Spleen (tissue), 11 donors: ENCODE data around the gene FLOT1. TPM values are rescaled to one million over a fixed set of nuclear protein-coding genes. Genes with fewer than 3 reads are reported as not detected.

Source experiments
- DNase-seq: peaks from one replicate; pipeline ENCODE4 v3.0.0-alpha.2; 2020
- H3K27ac ChIP-seq, 8 donors: fragments of 200-600 bp; sonication (generic) in 7 of 8; 1 replicate in 4 of 8; 2 replicates in 4 of 8; pipeline versions ENCODE4 v1.5.0 to v1.8.0; 2016 to 2021; ENCODE audit warnings: inconsistent platforms in 4 of 8, mild to moderate bottlenecking in 4 of 8, moderate library complexity in 1 of 8
- H3K27me3 ChIP-seq, 7 donors: fragments of 200-600 bp; sonication (generic) in 6 of 7; replicated peaks in 1 of 7; 1 replicate in 4 of 7; 2 replicates in 3 of 7; pipeline versions ENCODE4 v1.5.0 to v1.8.0; 2016 to 2021; ENCODE audit warnings: inconsistent platforms in 3 of 7, mild to moderate bottlenecking in 1 of 7
- H3K36me3 ChIP-seq, 6 donors: fragments of 200-600 bp; sonication (generic) in 5 of 6; 1 replicate in 4 of 6; 2 replicates in 2 of 6; pipeline versions ENCODE4 v1.5.0 to v1.8.0; 2016 to 2021; ENCODE audit warnings: inconsistent platforms in 2 of 6
- H3K4me1 ChIP-seq, 6 donors: fragments of 200-600 bp; sonication (generic) in 5 of 6; 1 replicate in 3 of 6; 2 replicates in 3 of 6; pipeline versions ENCODE4 v1.5.0 to v1.8.0; 2016 to 2021; ENCODE audit warnings: inconsistent platforms in 3 of 6
- H3K4me3 ChIP-seq, 8 donors: fragments of 200-600 bp; sonication (generic) in 7 of 8; 1 replicate in 4 of 8; 2 replicates in 4 of 8; pipeline versions ENCODE4 v1.5.0 to v1.8.0; 2016 to 2021; ENCODE audit warnings: inconsistent platforms in 4 of 8, mild to moderate bottlenecking in 4 of 8, moderate library complexity in 2 of 8
- H3K9me3 ChIP-seq, 8 donors: fragments of 200-600 bp; sonication (generic) in 7 of 8; 1 replicate in 4 of 8; 2 replicates in 4 of 8; pipeline versions ENCODE4 v1.5.0 to v1.8.0; 2016 to 2021; ENCODE audit warnings: inconsistent platforms in 4 of 8
- CTCF ChIP-seq, 11 experiments: fragments of 200-600 bp in 7 of 11; fragments of 450-650 bp in 4 of 11; sonication (generic) in 4 of 11; IDR thresholded peaks in 8 of 11; conservative IDR thresholded peaks in 3 of 11; 1 replicate in 7 of 11; 2 replicates in 4 of 11; pipeline versions ENCODE4 v1.4.0 to v1.8.0; 2016 to 2021; ENCODE audit warnings: antibody characterized with exemption in 11 of 11, inconsistent platforms in 4 of 11, mild to moderate bottlenecking in 1 of 11
- POLR2A ChIP-seq, 3 donors: fragments of 450-650 bp; IDR thresholded peaks; one replicate each; pipeline ENCODE4 v1.5.1; 2017; ENCODE audit warnings: antibody characterized with exemption in 3 of 3, mild to moderate bottlenecking in 1 of 3
- POLR2AphosphoS5 ChIP-seq, 3 donors: sonication (generic); formaldehyde crosslinking; IDR thresholded peaks; one replicate each; pipeline ENCODE4 v1.5.1; 2017; ENCODE audit warnings: antibody characterized with exemption in 3 of 3
- WGBS, 5 donors: extraction: QIAGEN DNeasy Blood & Tissue Kit in 3 of 5; methylation state at CpG; one replicate each; pipeline versions ENCODE4 v1.1.5 to v1.1.7; 2013 to 2018; 5-methylcytosine and 5-hydroxymethylcytosine counted together
- intact Hi-C: fragments of 100-400 bp; cut with DNase I; formaldehyde crosslinking; loops from one replicate; pipeline ENCODE4 v1.15.0; 2023; ENCODE audit warnings: low total_unique reads
- polyA plus RNA-seq, 3 donors: library from polyadenylated mRNA; stranded (reverse); fragments of 200-250 nt; gene quantifications; one replicate each; pipeline ENCODE4 v1.2.1, GENCODE V29; 2013
- total RNA-seq, 7 donors: library from RNA; depleted of rRNA in 3 of 7; stranded (reverse); fragments of >200 nt in 3 of 7; fragmentation: NEBNext Ultra II Directional in 4 of 7; extraction: Animal tissue kit (Norgen Biotek cat#: 25700) in 4 of 7; gene quantifications; one replicate each; pipeline versions ENCODE4 v1.1.0 to v1.2.1, GENCODE V29; 2016 to 2021
- donor health status: healthy with polysubstance abuse.
- donor health status: DM: no; HTN: no; CAD: no; lungs with moderate emphysema.
- donor health status: DM: no; HTN: no; CAD: no.
- donor health status: Bipolar disorder and iron deficiency.
- donor health status: healthy.
- donor health status: DM: no; HTN: no; CAD: no.
- donor health status: DM: yes; HTN: yes; CAD: no.

The FLOT1 gene
- total and polyA plus RNA-seq, 10 donors = 116 to 205 (median 165) TPM

- no peaks in the 10 kb centered on the region for H3K9me3 ChIP-seq
- intact Hi-C loops = no loop called here
- no peaks in the 10 kb centered on the region for H3K27me3 ChIP-seq
- 78 to 98% (median 94%) methylated on average over 2 to 4 of the region's 4 CpGs for WGBS, 5 donors
- H3K4me1 ChIP-seq = peaks cover 3 to 81% (median 38%) of the 10 kb centered on the region in 6 donors
- H3K36me3 ChIP-seq = no peaks in the 10 kb centered on the region
- peak overlapping the region in 1 of 8 donors; percentile 21 for H3K4me3 ChIP-seq
- DNase-seq = no peak
- TF ChIP-seq POLR2A (IDR thresholded peaks at IDR 0.05) (no peak), POLR2AphosphoS5 (IDR thresholded peaks at IDR 0.05) (no peak), CTCF (IDR thresholded peaks at IDR 0.05 in 8 of 11, conservative IDR thresholded peaks at IDR 0.05 in 3 of 11) (no peak)
- peak overlapping the region; percentile 48 to 86 (median 78) for H3K27ac ChIP-seq
Measured at GRCh38 chr6:30781395-30781742, 38.9 kb upstream of the FLOT1 start.

- TF ChIP-seq POLR2AphosphoS5 (IDR thresholded peaks at IDR 0.05) = no peak
- TF ChIP-seq POLR2A (IDR thresholded peaks at IDR 0.05) = no peak
- TF ChIP-seq CTCF (IDR thresholded peaks at IDR 0.05 in 8 of 11, conservative IDR thresholded peaks at IDR 0.05 in 3 of 11) = no peak
- WGBS, 5 donors = 82 to 95% (median 87%) methylated on average over 1 of the region's 1 CpG
- no peak for DNase-seq
- no peaks in the 10 kb centered on the region for H3K36me3 ChIP-seq
- peak overlapping the region in 6 of 8 donors; percentile 71 to 86 (median 81) for H3K27ac ChIP-seq
- H3K4me1 ChIP-seq = peaks cover 3 to 75% (median 34%) of the 10 kb centered on the region in 6 donors
- intact Hi-C loops = no loop called here
- no peaks in the 10 kb centered on the region for H3K9me3 ChIP-seq
- H3K4me3 ChIP-seq = no peak overlapping the region
- H3K27me3 ChIP-seq = no peaks in the 10 kb centered on the region
Measured at GRCh38 chr6:30780642-30780920, 38.1 kb upstream of the FLOT1 start.

- H3K4me1 ChIP-seq = peaks cover 3 to 70% (median 34%) of the 10 kb centered on the region in 6 donors
- intact Hi-C loops = no loop called here
- 85 to 94% (median 87%) methylated on average over 10 of the region's 10 CpGs for WGBS, 5 donors
Measured at GRCh38 chr6:30779850-30780641, 37.6 kb upstream of the FLOT1 start.

More at GRCh38 chr6:30779850-30780641, 37.6 kb upstream of the FLOT1 start:
- Histone ChIP-seq H3K27ac (peak overlapping the region in 7 of 8 donors; percentile 63 to 85 (median 69)), H3K4me3 (no peak overlapping the region), H3K27me3 (no peaks in the 10 kb centered on the region), H3K36me3 (no peaks in the 10 kb centered on the region), H3K9me3 (no peaks in the 10 kb centered on the region)
- TF ChIP-seq CTCF (IDR thresholded peaks at IDR 0.05 in 8 of 11, conservative IDR thresholded peaks at IDR 0.05 in 3 of 11) = no peak
- no peak for TF ChIP-seq POLR2A (IDR thresholded peaks at IDR 0.05)
- TF ChIP-seq POLR2AphosphoS5 (IDR thresholded peaks at IDR 0.05) = no peak
- DNase-seq = no peak
